GM18858 (cell line): ENCODE measurements around the gene SELENOT.
A peak's percentile ranks its signal among the peaks of the same experiment; 100 is the strongest.
"Not testable (repeated sequence)": the region's sequence is repeated elsewhere in the genome, so short reads cannot be mapped to it uniquely, and the experiment has no call there.

Experiments
- ATAC-seq: cut with Tn5 transposase; IDR thresholded peaks from one replicate; pipeline ENCODE4 v1.9.1; 2021; ENCODE audit not compliant: unreplicated experiment

The SELENOT gene

DNA sequence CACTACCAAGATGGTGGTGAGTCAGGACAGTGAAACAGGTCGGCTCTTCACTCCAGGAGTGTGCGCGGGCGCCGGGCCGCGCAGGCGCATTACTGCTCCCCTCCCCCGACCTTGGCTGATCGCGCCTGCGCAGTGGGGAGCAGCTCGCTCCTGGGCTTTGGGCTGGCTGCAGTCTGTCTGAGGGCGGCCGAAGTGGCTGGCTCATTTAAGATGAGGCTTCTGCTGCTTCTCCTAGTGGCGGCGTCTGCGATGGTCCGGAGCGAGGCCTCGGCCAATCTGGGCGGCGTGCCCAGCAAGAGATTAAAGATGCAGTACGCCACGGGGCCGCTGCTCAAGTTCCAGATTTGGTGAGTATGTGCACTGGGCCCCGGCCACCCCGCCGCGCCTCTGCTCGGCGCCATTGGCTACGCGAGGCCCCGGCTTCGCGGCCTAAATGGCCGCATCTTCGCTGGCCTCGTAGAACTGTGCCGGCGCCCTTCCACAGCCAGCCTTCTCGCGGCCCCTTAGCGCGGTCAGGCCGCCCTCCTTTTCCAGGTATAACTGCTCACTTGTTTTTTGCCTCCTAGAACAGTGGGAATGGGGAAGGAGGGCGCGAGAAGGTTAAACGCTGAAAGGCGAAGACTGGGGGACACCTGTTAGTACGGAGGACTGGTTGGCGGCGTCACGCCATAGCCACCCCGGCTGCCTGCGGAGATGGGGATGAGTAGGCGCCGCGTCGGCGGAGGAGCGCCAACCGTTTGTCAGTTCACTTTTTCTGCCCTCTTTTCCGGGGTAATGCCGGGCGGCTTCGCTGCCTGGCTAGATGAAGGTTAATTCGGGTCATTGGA, at the start of gene SELENOT:
SELENOT (plus strand) TSS at position 169 of the 827 bp plus-strand sequence; CDS start at position 211, 42 bp downstream.
- peak; percentile 42 for ATAC-seq

- ATAC-seq: no peak
Observed at GRCh38 chr3:150555859-150556436, 47.2 kb upstream of the SELENOT start.

DNA sequence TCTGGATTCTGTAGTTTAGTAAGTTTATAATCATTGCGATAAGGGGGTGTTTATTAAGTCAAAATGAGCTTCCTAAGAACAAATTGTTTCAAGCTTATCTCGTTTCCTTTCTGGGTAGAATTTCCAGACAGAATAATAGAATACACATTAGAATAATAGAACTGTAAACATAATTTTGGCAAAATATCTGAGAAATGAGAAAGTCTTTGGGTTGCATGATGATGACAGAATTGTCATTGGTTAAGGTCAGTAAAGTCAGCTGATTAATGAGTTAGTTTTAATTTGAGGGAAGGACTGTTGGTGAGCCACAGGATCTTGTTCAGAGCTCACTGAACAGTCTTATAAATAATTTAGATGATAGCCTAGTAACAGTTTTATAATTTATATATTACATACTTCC, 46.3 kb upstream of the SELENOT start:
- ATAC-seq: no peak

GRCh38 chr3:150557725-150558124, 45.4 kb upstream of the SELENOT start:
- no peak for ATAC-seq

- no peak for ATAC-seq
Observed at GRCh38 chr3:150564243-150564642, 38.9 kb upstream of the SELENOT start.

- ATAC-seq: no peak
Observed at GRCh38 chr3:150567328-150567727, 35.8 kb upstream of the SELENOT start.

GRCh38 chr3:150577855-150578254, 25.3 kb upstream of the SELENOT start:
- no peak for ATAC-seq

DNA sequence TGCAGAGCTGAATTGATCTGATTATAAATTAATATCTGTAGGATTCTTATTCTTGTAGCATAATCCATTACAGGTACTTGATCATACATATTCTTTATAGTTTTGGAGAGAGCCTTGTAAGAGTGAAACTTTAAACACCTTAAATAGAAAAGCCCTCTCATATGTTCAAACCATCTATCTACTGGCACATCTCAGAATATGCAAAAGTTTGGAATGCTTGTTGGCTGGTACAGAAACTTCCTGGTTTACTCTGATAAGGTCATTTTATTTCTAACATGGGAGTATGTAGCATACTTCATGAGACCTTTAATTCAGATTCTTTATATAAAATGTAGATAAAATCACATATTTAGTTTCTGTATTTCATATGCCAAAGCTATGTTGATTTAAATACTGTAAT, 21.9 kb upstream of the SELENOT start:
- no peak for ATAC-seq

DNA sequence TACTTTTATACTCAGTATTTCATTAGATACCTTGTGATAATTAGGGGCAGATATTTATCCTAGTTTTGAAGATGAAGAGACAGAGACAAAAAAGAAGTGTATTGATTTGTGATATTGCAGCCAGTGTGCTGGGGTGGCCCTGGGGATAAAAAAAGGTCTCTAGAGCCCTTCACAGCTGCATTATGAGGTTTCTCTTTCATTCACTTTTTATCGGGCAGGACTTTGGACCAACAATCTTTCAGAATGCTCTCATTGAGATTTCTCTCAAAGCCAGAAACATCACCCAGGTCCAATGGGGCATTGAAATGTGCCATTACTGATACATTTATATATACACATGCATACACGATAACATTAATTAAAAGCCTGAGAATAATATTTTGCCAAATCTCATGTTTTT, 20.5 kb upstream of the SELENOT start:
- ATAC-seq: peak; percentile 60

GRCh38 chr3:150583028-150583427, 20.1 kb upstream of the SELENOT start:
- peak; percentile 72 for ATAC-seq

DNA sequence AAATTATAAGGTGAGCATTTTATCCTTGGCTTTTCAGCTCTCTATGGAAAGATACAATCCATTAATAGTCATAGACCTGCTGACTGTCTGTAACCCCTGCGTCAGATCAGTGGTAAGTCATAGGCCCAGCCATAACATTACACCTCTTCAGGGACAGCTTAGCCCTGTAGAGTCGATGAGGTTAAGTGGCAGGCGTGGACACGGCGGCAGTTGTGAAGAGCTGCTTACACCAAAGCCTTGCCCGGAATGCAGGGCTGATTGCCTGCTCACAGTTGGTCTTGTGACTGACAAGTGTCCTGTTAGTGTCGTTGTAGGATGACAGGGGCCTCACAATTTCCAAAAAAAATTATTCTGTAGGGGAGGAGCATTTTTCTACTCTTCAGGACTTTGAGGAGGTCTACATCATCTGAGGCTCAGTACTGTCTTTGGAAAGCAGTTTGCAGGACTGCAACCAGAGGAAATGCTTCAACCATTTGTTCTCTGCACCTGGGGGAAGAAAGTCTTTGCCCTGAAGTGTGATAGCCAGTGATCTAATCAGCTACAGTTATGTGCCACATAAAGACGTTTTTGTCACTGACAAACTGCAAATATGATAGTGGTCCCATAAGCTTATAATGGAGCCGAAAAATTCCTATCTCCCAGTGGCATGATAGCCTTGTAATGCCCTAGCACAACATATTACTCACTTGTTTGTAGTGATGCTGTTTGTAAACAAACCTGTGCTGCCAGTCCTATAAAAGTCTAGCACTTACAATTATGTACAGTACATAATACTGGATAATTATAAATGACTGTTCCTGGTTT, 14.9 kb upstream of the SELENOT start:
- no peak for ATAC-seq

DNA sequence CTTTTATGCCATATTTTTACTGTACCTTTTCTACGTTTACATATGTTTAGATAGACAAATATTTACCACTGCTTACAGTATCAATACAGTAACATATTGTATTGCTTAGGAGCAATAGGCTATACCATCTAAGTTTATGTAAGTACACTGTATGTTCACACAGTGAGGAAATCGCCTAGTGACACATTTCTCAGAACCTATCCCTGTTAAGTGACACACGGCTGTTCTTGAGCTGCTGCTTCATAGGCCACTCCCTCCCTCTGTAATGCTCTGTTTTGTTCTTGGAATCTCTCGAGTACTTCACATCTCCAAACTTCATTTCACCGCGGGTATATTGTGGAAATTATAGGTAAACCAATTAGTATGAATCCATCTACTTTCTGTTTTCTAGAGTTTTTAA, 13.4 kb upstream of the SELENOT start:
- no peak for ATAC-seq

- ATAC-seq: no peak
Observed at GRCh38 chr3:150594150-150594549, 9.0 kb upstream of the SELENOT start.

- no peak for ATAC-seq
Observed at GRCh38 chr3:150597646-150598045, 5.5 kb upstream of the SELENOT start.

DNA sequence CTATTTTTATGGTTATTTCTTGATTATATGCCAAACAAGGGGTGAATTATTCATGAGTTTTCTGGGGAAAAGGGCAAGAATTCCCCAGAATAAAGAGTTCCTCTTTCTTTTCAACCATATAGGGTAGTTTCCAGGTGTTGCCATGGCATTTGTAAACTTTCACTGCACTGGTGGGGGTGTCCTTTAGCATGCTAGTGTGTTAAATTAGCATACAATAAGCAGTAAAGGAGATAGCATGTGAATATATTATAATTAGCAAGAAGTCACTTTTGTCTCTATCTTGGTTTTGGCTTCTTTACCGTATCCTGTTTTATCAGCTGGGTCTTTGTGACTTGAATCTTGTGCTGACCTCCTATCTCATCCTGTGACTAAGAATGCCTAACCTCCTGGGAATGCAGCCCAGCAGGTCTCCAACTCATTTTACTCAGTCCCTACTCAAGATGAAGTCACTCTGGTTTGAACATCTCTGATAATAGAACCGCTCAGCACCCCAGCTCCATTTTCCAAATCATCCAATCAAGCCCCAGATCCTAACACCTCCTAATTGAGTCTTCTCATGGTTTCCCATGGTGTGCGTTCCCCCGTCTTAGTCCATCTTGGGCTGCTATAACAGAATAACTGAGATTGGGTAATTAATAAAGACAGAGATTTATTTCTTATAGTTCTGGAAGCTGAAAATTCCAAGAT, 3.4 kb upstream of the SELENOT start:
- peak; percentile 28 for ATAC-seq

DNA sequence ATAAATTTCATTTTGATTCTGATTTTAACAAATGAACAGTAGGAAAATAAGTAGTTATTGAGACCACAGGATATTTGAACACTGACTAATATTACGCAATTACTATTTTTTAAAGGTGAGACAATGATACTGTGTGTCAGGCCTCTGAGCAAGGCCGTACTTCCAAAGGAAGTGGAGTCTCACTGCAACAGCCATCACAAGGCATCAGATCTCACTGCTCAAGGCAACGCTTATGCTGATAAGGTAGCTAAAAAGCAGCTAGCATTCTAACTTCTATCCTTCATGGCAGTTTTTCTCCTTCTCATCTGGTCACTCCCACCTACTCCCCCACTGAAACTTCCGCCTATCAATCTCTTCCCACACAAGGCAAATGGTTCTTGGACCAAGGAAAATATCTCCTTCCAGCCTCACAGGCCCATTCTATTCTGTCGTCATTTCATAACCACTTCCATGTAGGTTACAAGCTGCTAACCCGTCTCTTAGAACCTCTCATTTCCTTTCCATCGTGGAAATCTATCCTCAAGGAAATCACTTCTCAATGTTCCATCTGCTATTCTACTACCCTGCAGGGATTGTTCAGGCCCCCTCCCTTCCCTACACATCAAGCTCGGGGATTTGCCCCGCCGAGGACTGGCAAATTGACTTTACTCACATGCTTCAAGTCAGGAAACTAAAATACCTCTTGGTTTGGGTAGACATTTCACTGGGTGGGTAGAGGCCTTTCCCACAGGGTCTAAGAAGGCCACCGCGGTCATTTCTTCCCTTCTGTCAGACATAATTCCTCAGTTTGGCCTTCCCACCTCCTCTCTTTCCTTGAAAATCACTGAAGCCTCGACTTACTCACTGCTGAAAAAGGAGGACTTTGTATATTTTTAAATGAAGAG, 2.2 kb upstream of the SELENOT start:
- not testable (repeated sequence) for ATAC-seq

GRCh38 chr3:150602426-150603152, 532 bp upstream of the SELENOT start:
- no peak for ATAC-seq

- ATAC-seq: peak; percentile 1
Observed at GRCh38 chr3:150603980-150604319, 829 bp downstream of the SELENOT start.

DNA sequence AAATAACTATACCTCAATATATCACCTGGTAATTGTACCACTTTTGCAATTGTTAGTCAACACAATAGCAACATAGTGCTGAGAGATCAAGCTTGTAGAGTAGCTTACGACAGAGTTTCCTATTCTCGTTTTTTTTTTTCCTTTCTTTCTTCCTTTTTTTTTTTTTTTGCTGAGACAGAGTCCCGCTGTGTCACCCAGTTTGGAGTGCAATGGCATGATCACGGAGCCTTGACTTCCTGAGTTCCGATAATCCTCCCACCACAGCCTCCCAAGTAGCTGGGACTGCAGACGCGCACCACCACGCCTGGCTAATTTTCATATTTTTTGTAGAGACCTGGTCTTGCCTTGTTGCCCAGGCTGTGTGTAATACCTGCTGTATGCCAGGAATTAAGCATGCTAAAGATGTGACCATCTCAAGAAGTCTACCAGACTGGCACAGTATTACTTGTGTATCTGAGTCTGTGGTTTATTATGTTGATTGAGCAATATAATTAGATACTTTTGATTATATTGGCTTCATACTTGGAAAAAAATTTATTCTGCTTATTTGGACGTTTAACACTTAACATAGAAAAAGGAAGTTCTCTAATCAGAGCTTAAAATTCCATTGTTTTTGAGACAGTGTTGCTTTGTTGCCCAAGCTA, 3.0 kb downstream of the SELENOT start:
- no peak for ATAC-seq
